ENCODE measurements around the gene HSFX3.
"Not testable (repeated sequence)": the region's sequence is repeated elsewhere in the genome, so short reads cannot be mapped to it uniquely, and the experiment has no call there.

Gene HSFX3

GRCh38 chrX:149504226-149504914 lies 45.4 kb downstream of the HSFX3 start:
- Histone ChIP-seq H3K4me3 (ENCODE audit: low read length) (peak overlapping the region; percentile 73), H3K4me2 (ENCODE audit: low read depth, low read length) (peak overlapping the region; percentile 84), H3K9ac (ENCODE audit: low read length) (peak overlapping the region; percentile 94), H3F3A (ENCODE audit: insufficient read depth, low read length) (peaks cover 33% of the 10 kb centered on the region), H2AFZ (ENCODE audit: low read length) (no peak overlapping the region), H3K4me1 (ENCODE audit: low read length) (peaks cover 36% of the 10 kb centered on the region), H3K27ac (ENCODE audit: low read length) (peak overlapping the region; percentile 93), H4K20me1 (ENCODE audit: insufficient read depth, low read length) (peaks cover 4% of the 10 kb centered on the region; the same call in 1 of the 2 replicates), H3K9me2 (replicated peaks; ENCODE audit: insufficient read depth, low read length) (no peaks in the 10 kb centered on the region), H3K9me3 (replicated peaks; ENCODE audit: insufficient read depth, low read length) (no peaks in the 10 kb centered on the region), H3K36me3 (replicated peaks; ENCODE audit: insufficient read depth, low read length) (no peaks in the 10 kb centered on the region), H3K79me2 (ENCODE audit: low read length) (peaks cover 17% of the 10 kb centered on the region), H3K27me3 (replicated peaks; ENCODE audit: insufficient read depth, low read length) (no peaks in the 10 kb centered on the region)
- TF ChIP-seq EZH2phosphoT487 (IDR thresholded peaks at IDR 0.05; ENCODE audit: low read length), result no peak
- TF ChIP-seq CTCF (IDR thresholded peaks at IDR 0.05; ENCODE audit: low read length), result peak; percentile 67
- peak; percentile 78 for DNase-seq

DNA sequence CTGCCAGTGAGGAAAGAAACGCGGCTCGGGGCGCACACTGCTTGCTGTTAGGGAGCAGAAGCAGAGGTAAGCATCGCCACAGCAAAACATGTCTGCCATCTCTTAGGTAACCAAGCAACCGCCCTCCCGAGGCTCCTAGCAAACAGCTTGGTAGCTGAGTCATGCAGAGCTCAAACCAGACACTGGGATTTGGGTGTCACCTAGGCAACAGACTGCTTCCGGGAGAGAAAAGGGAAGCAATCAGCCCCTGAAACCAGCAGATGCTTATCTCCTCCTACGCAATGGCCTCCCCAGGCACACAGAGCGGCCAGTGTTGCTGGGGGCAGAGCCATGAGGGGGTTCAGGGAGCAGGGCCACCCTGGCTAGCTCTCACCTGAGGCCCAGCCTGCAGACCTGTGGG lies 46.3 kb downstream of the HSFX3 start:
- DNase-seq, result peak; percentile 66
- H3K27ac ChIP-seq (ENCODE audit: low read length), result peak overlapping the region; percentile 93; the same call in 1 of the 2 replicates
- H3F3A ChIP-seq (ENCODE audit: insufficient read depth, low read length), result peaks cover 33% of the 10 kb centered on the region
- H2AFZ ChIP-seq (ENCODE audit: low read length); H3K4me2 ChIP-seq (ENCODE audit: low read depth, low read length); H3K36me3 ChIP-seq (replicated peaks; ENCODE audit: insufficient read depth, low read length); H3K4me3 ChIP-seq (ENCODE audit: low read length); H4K20me1 ChIP-seq (ENCODE audit: insufficient read depth, low read length); H3K9me2 ChIP-seq (replicated peaks; ENCODE audit: insufficient read depth, low read length); H3K27me3 ChIP-seq (replicated peaks; ENCODE audit: insufficient read depth, low read length); H3K9me3 ChIP-seq (replicated peaks; ENCODE audit: insufficient read depth, low read length): not testable (repeated sequence)
- H3K9ac ChIP-seq (ENCODE audit: low read length), result peak overlapping the region; percentile 94; the same call in 1 of the 2 replicates
- peaks cover 36% of the 10 kb centered on the region for H3K4me1 ChIP-seq (ENCODE audit: low read length)
- H3K79me2 ChIP-seq (ENCODE audit: low read length), result peaks cover 17% of the 10 kb centered on the region

- peak overlapping the region; percentile 20; the same call in 1 of the 2 replicates for H3K4me3 ChIP-seq (ENCODE audit: low read length)
- DNase-seq, result peak; percentile 65
Observed at GRCh38 chrX:149502923-149503322, 46.8 kb downstream of the HSFX3 start.

GRCh38 chrX:149499766-149500165 lies 50.0 kb downstream of the HSFX3 start:
- H3K4me2 ChIP-seq (ENCODE audit: low read depth, low read length), result peak overlapping the region; percentile 38
- no peak overlapping the region; the same call in 1 of the 2 replicates for H3K9ac ChIP-seq (ENCODE audit: low read length)
- peaks cover 32% of the 10 kb centered on the region for H3K4me1 ChIP-seq (ENCODE audit: low read length)
- no peaks in the 10 kb centered on the region for H3K9me2 ChIP-seq (replicated peaks; ENCODE audit: insufficient read depth, low read length)
- peak overlapping the region; percentile 93; the same call in 1 of the 2 replicates for H3K27ac ChIP-seq (ENCODE audit: low read length)
- no peak overlapping the region for H3K4me3 ChIP-seq (ENCODE audit: low read length)
- no peaks in the 10 kb centered on the region; the same call in 1 of the 2 replicates for H3K36me3 ChIP-seq (replicated peaks; ENCODE audit: insufficient read depth, low read length)
- DNase-seq, result no peak
- H4K20me1 ChIP-seq (ENCODE audit: insufficient read depth, low read length), result peaks cover 4% of the 10 kb centered on the region; the same call in 1 of the 2 replicates
- H3K79me2 ChIP-seq (ENCODE audit: low read length), result peaks cover 20% of the 10 kb centered on the region
- H3F3A ChIP-seq (ENCODE audit: insufficient read depth, low read length), result peaks cover 33% of the 10 kb centered on the region
- H2AFZ ChIP-seq (ENCODE audit: low read length), result no peak overlapping the region
- TF ChIP-seq CTCF (IDR thresholded peaks at IDR 0.05; ENCODE audit: low read length) (no peak), EZH2 (optimal IDR thresholded peaks at IDR 0.05; ENCODE audit: low read depth, low read length) (no peak), EZH2phosphoT487 (IDR thresholded peaks at IDR 0.05; ENCODE audit: low read length) (no peak)
- H3K27me3 ChIP-seq (replicated peaks; ENCODE audit: insufficient read depth, low read length), result no peaks in the 10 kb centered on the region
- H3K9me3 ChIP-seq (replicated peaks; ENCODE audit: insufficient read depth, low read length), result no peaks in the 10 kb centered on the region

More at GRCh38 chrX:149502923-149503322, 46.8 kb downstream of the HSFX3 start:
- Histone ChIP-seq H3K27ac (ENCODE audit: low read length) (peak overlapping the region; percentile 93), H3K9ac (ENCODE audit: low read length) (peak overlapping the region; percentile 56; the same call in 1 of the 2 replicates), H3K79me2 (ENCODE audit: low read length) (peaks cover 19% of the 10 kb centered on the region), H3K4me1 (ENCODE audit: low read length) (peaks cover 36% of the 10 kb centered on the region), H3F3A (ENCODE audit: insufficient read depth, low read length) (peaks cover 33% of the 10 kb centered on the region)
- H3K9me2 ChIP-seq (replicated peaks; ENCODE audit: insufficient read depth, low read length); H2AFZ ChIP-seq (ENCODE audit: low read length); H3K27me3 ChIP-seq (replicated peaks; ENCODE audit: insufficient read depth, low read length); H3K36me3 ChIP-seq (replicated peaks; ENCODE audit: insufficient read depth, low read length); H3K4me2 ChIP-seq (ENCODE audit: low read depth, low read length); H3K9me3 ChIP-seq (replicated peaks; ENCODE audit: insufficient read depth, low read length); H4K20me1 ChIP-seq (ENCODE audit: insufficient read depth, low read length): not testable (repeated sequence)

Measured in MM.1S (cell line).